ENCODE measurements around the gene PLA2G12B.
A peak's percentile ranks its signal among the peaks of the same experiment; 100 is the strongest.
"Not testable (repeated sequence)": the region's sequence is repeated elsewhere in the genome, so short reads cannot be mapped to it uniquely, and the experiment has no call there.

The PLA2G12B gene

DNA sequence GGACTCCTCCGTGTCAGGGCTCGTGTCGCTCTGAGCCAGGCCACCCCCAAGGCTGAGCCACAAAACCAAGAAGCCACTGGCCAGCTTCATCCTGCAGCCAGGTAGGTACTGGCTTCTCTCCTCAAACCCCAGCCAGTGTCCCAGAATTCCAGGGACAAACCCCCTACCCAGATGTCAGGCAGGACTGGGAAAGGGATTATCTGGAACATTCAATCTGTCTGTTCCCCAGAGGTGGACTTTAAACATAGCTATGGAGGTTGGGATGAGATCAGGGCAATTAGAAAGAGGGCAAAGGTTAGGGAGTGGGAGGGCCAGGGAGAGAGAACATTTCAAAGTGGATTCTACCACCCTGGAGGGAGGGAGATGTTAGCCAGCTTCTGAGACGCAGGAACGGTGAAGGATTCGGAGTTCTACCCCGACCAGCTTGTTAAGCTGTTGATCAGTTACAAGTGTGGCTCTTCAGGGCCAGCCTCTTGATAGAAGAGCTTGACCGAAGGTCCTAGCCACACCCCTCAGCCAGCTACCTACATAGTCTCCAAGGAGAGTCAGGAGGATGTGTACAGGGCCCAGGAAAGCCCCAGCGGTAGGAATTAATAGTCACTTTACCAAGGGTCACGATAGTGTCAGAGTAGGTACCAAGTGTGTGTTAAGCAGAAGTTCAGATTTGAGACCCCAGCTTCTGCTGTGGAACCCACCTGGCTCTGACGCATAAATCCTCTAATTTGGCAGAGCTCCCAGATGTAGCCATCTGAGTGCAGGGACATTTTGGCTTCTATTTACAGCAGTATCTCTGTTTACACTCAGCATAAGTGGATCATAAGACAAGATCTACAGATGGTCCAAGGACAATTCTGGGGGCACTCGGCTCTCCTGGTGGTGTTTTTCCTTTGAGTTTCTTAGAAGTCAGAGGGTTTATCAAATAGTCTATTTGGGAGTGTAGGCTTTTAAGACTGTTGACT is at the start of gene PLA2G12B:
TSS of gene PLA2G12B (minus strand) at position 211 of the 959 bp plus-strand sequence. CDS start at position 90, 121 bp downstream.
- Histone ChIP-seq H3K27me3 (replicated peaks; ENCODE audit: control insufficient read depth, insufficient read depth, low read length) (peaks cover 21% of the 10 kb centered on the region), H3K4me1 (ENCODE audit: control insufficient read depth, insufficient read depth, low read length) (no peaks in the 10 kb centered on the region), H3K9ac (ENCODE audit: low read length) (no peak within 1 kb of the TSS), H3K4me3 (ENCODE audit: low read length) (no peak within 1 kb of the TSS), H3K9me3 (ENCODE audit: control insufficient read depth, low read length) (no peaks in the 10 kb centered on the region), H3K36me3 (ENCODE audit: control insufficient read depth, insufficient read depth, low read length, severe bottlenecking) (no peaks in the 10 kb centered on the region)
- DNase-seq (ENCODE audit: low read depth), result no peak

DNA sequence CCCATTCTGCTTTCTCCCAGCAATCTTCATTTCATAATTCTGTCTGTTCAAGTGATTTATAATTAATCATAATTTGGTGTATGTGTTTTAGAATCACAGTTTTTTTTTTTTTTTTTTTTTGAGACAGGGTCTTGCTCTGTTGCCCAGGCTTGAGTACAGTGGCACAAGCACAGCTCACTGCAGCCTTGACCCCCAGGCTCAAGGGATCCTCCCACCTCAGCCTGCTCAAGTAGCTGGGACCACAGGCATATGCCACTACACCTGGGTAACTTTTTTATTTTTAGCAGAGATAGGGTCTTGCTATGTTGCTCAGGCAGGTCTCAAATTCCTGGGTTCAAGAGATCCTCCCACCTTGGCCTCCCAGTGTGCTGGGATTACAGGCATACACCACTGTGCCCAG is 49.2 kb upstream of the PLA2G12B start:
- Histone ChIP-seq H3K4me1 (ENCODE audit: control insufficient read depth, insufficient read depth, low read length) (peaks cover 14% of the 10 kb centered on the region), H3K9ac (ENCODE audit: low read length) (no peak overlapping the region), H3K27me3 (replicated peaks; ENCODE audit: control insufficient read depth, insufficient read depth, low read length) (no peaks in the 10 kb centered on the region), H3K4me3 (ENCODE audit: low read length) (no peak overlapping the region), H3K36me3 (ENCODE audit: control insufficient read depth, insufficient read depth, low read length, severe bottlenecking) (peaks cover 61% of the 10 kb centered on the region), H3K9me3 (ENCODE audit: control insufficient read depth, low read length) (no peaks in the 10 kb centered on the region)
- DNase-seq (ENCODE audit: low read depth), result no peak

- no peak for DNase-seq (ENCODE audit: low read depth)
- no peak overlapping the region for H3K9ac ChIP-seq (ENCODE audit: low read length)
Observed at GRCh38 chr10:73000973-73001372, 46.4 kb upstream of the PLA2G12B start.

GRCh38 chr10:72997099-72997498 is 42.5 kb upstream of the PLA2G12B start:
- Histone ChIP-seq H3K27me3 (replicated peaks; ENCODE audit: control insufficient read depth, insufficient read depth, low read length) (no peaks in the 10 kb centered on the region), H3K4me3 (ENCODE audit: low read length) (no peak overlapping the region), H3K4me1 (ENCODE audit: control insufficient read depth, insufficient read depth, low read length) (no peaks in the 10 kb centered on the region), H3K36me3 (ENCODE audit: control insufficient read depth, insufficient read depth, low read length, severe bottlenecking) (peaks cover 9% of the 10 kb centered on the region), H3K9ac (ENCODE audit: low read length) (no peak overlapping the region), H3K9me3 (ENCODE audit: control insufficient read depth, low read length) (no peaks in the 10 kb centered on the region)
- DNase-seq (ENCODE audit: low read depth), result no peak

More at GRCh38 chr10:73000973-73001372, 46.4 kb upstream of the PLA2G12B start:
- H3K4me1 ChIP-seq (ENCODE audit: control insufficient read depth, insufficient read depth, low read length), result peaks cover 14% of the 10 kb centered on the region
- H3K27me3 ChIP-seq (replicated peaks; ENCODE audit: control insufficient read depth, insufficient read depth, low read length), result no peaks in the 10 kb centered on the region
- H3K36me3 ChIP-seq (ENCODE audit: control insufficient read depth, insufficient read depth, low read length, severe bottlenecking), result peaks cover 40% of the 10 kb centered on the region
- H3K9me3 ChIP-seq (ENCODE audit: control insufficient read depth, low read length), result no peaks in the 10 kb centered on the region
- no peak overlapping the region for H3K4me3 ChIP-seq (ENCODE audit: low read length)

DNA sequence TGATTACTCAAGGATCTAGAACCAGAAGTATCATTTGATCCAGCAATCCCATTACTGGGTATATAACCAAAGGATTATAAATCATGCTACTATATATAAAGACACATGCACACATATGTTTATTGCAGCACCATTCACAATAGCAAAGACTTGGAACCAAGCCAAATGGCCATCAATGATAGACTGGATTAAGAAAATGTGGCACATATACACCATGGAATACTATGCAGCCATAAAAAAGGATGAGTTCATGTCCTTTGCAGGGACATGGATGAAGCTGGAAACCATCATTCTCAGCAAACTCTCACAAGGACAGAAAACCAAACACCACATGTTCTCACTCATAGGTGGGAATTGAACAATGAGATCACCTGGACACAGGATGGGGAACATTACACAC is 40.9 kb upstream of the PLA2G12B start:
- DNase-seq (ENCODE audit: low read depth); H3K36me3 ChIP-seq (ENCODE audit: control insufficient read depth, insufficient read depth, low read length, severe bottlenecking); H3K9me3 ChIP-seq (ENCODE audit: control insufficient read depth, low read length); H3K27me3 ChIP-seq (replicated peaks; ENCODE audit: control insufficient read depth, insufficient read depth, low read length); H3K9ac ChIP-seq (ENCODE audit: low read length); H3K4me3 ChIP-seq (ENCODE audit: low read length); H3K4me1 ChIP-seq (ENCODE audit: control insufficient read depth, insufficient read depth, low read length): not testable (repeated sequence)

DNA sequence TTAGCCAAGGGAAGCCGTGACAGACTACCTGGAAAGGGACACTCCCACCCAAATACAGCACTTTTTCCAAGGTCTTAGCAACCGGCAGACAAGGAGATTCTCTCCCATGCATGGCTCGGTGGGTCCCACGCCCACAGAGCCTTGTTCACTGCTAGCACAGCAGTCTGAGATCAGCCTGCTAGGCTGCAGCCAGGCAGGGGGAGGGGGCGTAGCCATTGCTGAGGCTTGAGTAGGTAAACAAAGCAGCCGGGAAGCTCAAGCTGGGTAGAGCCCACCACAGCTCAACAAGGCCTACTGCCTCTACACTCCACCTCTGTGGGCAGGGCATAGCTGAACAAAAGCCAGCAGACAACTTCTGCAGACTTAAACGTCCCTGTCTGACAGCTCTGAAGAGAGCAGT is 35.2 kb upstream of the PLA2G12B start:
- H3K4me3 ChIP-seq (ENCODE audit: low read length); H3K9ac ChIP-seq (ENCODE audit: low read length); H3K36me3 ChIP-seq (ENCODE audit: control insufficient read depth, insufficient read depth, low read length, severe bottlenecking); H3K4me1 ChIP-seq (ENCODE audit: control insufficient read depth, insufficient read depth, low read length); DNase-seq (ENCODE audit: low read depth); H3K9me3 ChIP-seq (ENCODE audit: control insufficient read depth, low read length); H3K27me3 ChIP-seq (replicated peaks; ENCODE audit: control insufficient read depth, insufficient read depth, low read length): not testable (repeated sequence)

- not testable (repeated sequence) for H3K4me1 ChIP-seq (ENCODE audit: control insufficient read depth, insufficient read depth, low read length); H3K36me3 ChIP-seq (ENCODE audit: control insufficient read depth, insufficient read depth, low read length, severe bottlenecking); H3K4me3 ChIP-seq (ENCODE audit: low read length); DNase-seq (ENCODE audit: low read depth); H3K27me3 ChIP-seq (replicated peaks; ENCODE audit: control insufficient read depth, insufficient read depth, low read length); H3K9ac ChIP-seq (ENCODE audit: low read length)
- H3K9me3 ChIP-seq (ENCODE audit: control insufficient read depth, low read length), result peaks cover 15% of the 10 kb centered on the region
Observed at GRCh38 chr10:72984618-72985017, 30.0 kb upstream of the PLA2G12B start.

DNA sequence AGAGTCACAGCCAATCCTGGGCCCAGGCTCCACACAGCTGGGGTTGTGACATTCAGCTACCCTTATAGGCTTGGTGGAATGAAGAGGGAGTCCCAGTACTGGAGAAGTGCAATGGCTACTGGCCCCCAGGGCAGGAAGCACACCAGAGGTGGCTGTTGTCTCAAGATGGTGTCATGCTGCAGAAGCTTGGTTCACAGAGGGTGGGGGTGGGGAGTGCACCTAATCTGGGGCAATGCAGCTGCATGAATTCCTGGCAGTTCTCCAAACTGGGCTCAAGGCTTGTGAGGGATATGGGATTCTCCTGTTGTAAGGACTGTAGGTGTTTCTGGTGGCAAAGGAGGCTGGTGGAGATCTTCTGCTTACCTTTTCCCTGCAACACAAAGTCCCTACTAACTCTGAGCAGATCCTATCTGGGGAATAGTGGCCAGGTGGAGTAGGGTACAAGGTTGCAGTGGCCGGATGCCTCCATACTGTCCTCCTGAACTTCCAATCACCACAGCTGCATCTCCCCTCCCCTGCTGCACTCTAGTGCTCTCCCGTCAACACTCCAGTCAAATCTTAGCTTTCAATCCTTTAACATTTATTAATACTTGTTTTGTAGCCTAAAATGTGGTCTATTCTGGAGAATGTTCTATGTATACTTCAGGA is 27.4 kb upstream of the PLA2G12B start:
- peak; percentile 5 for DNase-seq (ENCODE audit: low read depth)
- Histone ChIP-seq H3K9me3 (ENCODE audit: control insufficient read depth, low read length) (peaks cover 35% of the 10 kb centered on the region), H3K27me3 (replicated peaks; ENCODE audit: control insufficient read depth, insufficient read depth, low read length) (no peaks in the 10 kb centered on the region), H3K36me3 (ENCODE audit: control insufficient read depth, insufficient read depth, low read length, severe bottlenecking) (no peaks in the 10 kb centered on the region), H3K4me3 (ENCODE audit: low read length) (no peak overlapping the region), H3K4me1 (ENCODE audit: control insufficient read depth, insufficient read depth, low read length) (no peaks in the 10 kb centered on the region), H3K9ac (ENCODE audit: low read length) (no peak overlapping the region)

DNA sequence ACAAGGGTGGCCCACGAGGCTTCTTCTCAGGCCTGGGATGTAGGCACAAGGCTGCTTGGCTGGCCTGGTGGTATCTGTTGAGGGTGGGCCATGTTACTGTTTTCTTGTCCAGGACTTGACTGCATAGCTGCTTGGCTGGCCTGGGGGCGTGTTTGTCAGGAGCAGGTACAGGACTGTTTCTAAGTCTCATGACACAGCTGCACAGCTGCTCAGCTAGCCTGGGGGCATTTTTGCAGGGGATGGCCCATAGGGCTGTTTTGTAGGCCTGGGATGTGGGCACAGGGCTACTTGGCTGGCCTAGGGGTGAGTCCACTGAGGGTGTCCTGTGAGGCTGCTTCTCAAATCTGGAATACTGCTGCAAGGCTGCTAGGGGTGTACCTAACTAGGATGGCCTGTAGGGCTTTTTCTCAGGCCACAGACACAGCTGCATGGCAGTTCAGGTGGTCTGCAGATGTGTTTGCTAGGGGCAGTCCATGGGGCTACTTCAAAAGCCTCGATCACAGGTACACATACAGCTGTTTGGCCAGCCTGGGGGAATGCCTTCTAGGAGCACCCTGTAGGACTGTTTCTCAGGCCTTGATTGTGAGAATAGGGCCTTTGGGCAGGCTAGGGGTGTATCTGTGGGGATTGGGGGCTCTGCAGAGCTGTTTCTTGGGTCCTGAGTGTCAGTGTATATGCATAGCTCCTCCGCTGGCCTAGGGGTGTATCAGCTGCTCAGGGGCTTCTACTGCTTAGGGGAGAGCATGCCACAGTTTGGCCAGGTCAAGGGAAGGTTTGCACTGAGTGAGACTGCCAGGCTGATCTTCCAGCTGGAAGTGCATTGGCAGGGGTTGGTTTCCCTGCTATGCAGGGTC is 26.6 kb upstream of the PLA2G12B start:
- peaks cover 43% of the 10 kb centered on the region for H3K9me3 ChIP-seq (ENCODE audit: control insufficient read depth, low read length)
- H3K36me3 ChIP-seq (ENCODE audit: control insufficient read depth, insufficient read depth, low read length, severe bottlenecking), result no peaks in the 10 kb centered on the region
- H3K4me3 ChIP-seq (ENCODE audit: low read length), result no peak overlapping the region
- H3K4me1 ChIP-seq (ENCODE audit: control insufficient read depth, insufficient read depth, low read length), result no peaks in the 10 kb centered on the region
- no peak for DNase-seq (ENCODE audit: low read depth)
- no peak overlapping the region for H3K9ac ChIP-seq (ENCODE audit: low read length)
- no peaks in the 10 kb centered on the region for H3K27me3 ChIP-seq (replicated peaks; ENCODE audit: control insufficient read depth, insufficient read depth, low read length)

GRCh38 chr10:72980348-72980747 is 25.7 kb upstream of the PLA2G12B start:
- Histone ChIP-seq H3K36me3 (ENCODE audit: control insufficient read depth, insufficient read depth, low read length, severe bottlenecking) (no peaks in the 10 kb centered on the region), H3K4me1 (ENCODE audit: control insufficient read depth, insufficient read depth, low read length) (no peaks in the 10 kb centered on the region), H3K9me3 (ENCODE audit: control insufficient read depth, low read length) (peaks cover 51% of the 10 kb centered on the region), H3K4me3 (ENCODE audit: low read length) (no peak overlapping the region), H3K9ac (ENCODE audit: low read length) (no peak overlapping the region), H3K27me3 (replicated peaks; ENCODE audit: control insufficient read depth, insufficient read depth, low read length) (no peaks in the 10 kb centered on the region)
- no peak for DNase-seq (ENCODE audit: low read depth)

GRCh38 chr10:72979709-72980108 is 25.1 kb upstream of the PLA2G12B start:
- H3K9ac ChIP-seq (ENCODE audit: low read length), result no peak overlapping the region
- H3K9me3 ChIP-seq (ENCODE audit: control insufficient read depth, low read length), result peaks cover 57% of the 10 kb centered on the region
- no peaks in the 10 kb centered on the region for H3K36me3 ChIP-seq (ENCODE audit: control insufficient read depth, insufficient read depth, low read length, severe bottlenecking)

More at GRCh38 chr10:72979709-72980108, 25.1 kb upstream of the PLA2G12B start:
- no peaks in the 10 kb centered on the region for H3K27me3 ChIP-seq (replicated peaks; ENCODE audit: control insufficient read depth, insufficient read depth, low read length)
- no peaks in the 10 kb centered on the region for H3K4me1 ChIP-seq (ENCODE audit: control insufficient read depth, insufficient read depth, low read length)
- DNase-seq (ENCODE audit: low read depth), result no peak
- H3K4me3 ChIP-seq (ENCODE audit: low read length), result no peak overlapping the region
